ENCODE measurements around the gene ARMS2. TPM values are rescaled to one million over a fixed set of nuclear protein-coding genes. Genes with fewer than 3 reads are reported as not detected.

The ARMS2 gene
- total RNA-seq, 2 experiments from 2014 or later: not detected

DNA sequence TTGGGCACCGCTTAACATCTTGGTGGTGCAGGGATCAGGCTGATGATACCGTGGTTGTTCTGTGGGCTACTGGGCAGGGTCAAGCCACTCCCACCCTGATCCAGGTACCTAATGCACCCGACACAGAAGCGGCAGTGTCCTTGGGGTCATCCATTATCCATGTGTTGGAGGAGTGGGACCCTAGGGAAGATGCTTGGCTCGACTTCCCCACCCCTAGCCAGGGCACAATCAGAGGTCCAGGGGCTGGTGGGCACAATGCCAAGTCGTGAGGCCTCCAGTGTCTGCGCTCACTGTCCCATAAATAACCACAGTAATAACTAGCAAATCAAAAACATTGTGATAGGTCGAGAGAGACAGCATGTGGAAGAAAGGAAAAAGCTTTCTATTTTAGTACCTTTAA is 44.6 kb downstream of the ARMS2 start:
- Mint-ChIP-seq H3K4me1 (ENCODE audit: low read depth) (peaks cover 10% of the 10 kb centered on the region), H3K9me3 (no peaks in the 10 kb centered on the region), H3K36me3 (ENCODE audit: low read depth) (no peaks in the 10 kb centered on the region), H3K27ac (no peak overlapping the region), H3K4me3 (no peak overlapping the region), H3K27me3 (peaks cover 7% of the 10 kb centered on the region)
- CTCF ChIA-PET: no interaction called here
- TF ChIP-seq, protein P1, sequence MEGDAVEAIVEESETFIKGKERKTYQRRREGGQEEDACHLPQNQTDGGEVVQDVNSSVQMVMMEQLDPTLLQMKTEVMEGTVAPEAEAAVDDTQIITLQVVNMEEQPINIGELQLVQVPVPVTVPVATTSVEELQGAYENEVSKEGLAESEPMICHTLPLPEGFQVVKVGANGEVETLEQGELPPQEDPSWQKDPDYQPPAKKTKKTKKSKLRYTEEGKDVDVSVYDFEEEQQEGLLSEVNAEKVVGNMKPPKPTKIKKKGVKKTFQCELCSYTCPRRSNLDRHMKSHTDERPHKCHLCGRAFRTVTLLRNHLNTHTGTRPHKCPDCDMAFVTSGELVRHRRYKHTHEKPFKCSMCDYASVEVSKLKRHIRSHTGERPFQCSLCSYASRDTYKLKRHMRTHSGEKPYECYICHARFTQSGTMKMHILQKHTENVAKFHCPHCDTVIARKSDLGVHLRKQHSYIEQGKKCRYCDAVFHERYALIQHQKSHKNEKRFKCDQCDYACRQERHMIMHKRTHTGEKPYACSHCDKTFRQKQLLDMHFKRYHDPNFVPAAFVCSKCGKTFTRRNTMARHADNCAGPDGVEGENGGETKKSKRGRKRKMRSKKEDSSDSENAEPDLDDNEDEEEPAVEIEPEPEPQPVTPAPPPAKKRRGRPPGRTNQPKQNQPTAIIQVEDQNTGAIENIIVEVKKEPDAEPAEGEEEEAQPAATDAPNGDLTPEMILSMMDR (IDR thresholded peaks at IDR 0.05): no peak
- no peak overlapping the region for H3K4me3 ChIP-seq (ENCODE audit: low read length)
- H3K9me3 ChIP-seq (ENCODE audit: control insufficient read depth in 1 of 2, insufficient read depth in 1 of 2, low read length in 2 of 2): no peaks in the 10 kb centered on the region
- no peaks in the 10 kb centered on the region for H3K36me3 ChIP-seq (ENCODE audit: insufficient read depth, low read length)
- no peak overlapping the region for H3K27ac ChIP-seq (ENCODE audit: low read depth in 1 of 2, low read length in 2 of 2)
- POLR2A ChIA-PET: no interaction called here
- no peaks in the 10 kb centered on the region for H3K27me3 ChIP-seq (ENCODE audit: control insufficient read depth in 1 of 2, insufficient read depth in 2 of 2, low read length in 2 of 2)
- DNase-seq: no peak
- H3K4me1 ChIP-seq (ENCODE audit: insufficient read depth, low read length): peaks cover 13% of the 10 kb centered on the region
- intact Hi-C loops (cut with DNase I, micrococcal nuclease): no loop called here
- no peak for ATAC-seq (ENCODE audit: poor library complexity)

DNA sequence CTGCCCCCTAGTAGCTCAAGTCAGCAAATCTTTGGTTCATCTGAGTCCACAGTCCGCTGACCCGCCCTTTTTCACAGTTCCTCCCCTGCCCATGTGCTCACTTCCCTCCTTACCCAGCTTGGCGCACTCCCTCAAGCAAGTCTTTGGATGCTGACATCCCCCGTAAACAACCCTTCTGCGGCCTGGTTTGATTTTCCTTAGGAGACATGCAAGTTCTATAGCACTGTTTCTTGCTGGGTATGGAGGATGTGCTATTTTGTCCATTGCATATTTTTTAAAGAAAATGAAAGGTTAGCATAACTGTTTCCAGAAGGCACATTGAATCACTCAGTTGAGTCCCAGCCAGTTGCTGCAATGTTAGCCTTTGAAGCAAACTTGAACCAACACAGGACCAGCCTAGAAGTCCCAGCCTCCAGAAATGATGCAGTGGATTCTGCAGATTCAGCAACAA is 45.1 kb downstream of the ARMS2 start:
- Mint-ChIP-seq H3K9me3 (no peaks in the 10 kb centered on the region), H3K4me1 (ENCODE audit: low read depth) (peaks cover 10% of the 10 kb centered on the region), H3K4me3 (no peak overlapping the region), H3K27ac (no peak overlapping the region), H3K27me3 (peaks cover 7% of the 10 kb centered on the region), H3K36me3 (ENCODE audit: low read depth) (no peaks in the 10 kb centered on the region)
- H3K27ac ChIP-seq (ENCODE audit: low read depth in 1 of 2, low read length in 2 of 2): no peak overlapping the region
- H3K4me3 ChIP-seq (ENCODE audit: low read length): no peak overlapping the region
- DNase-seq (no peak), ATAC-seq (ENCODE audit: poor library complexity) (no peak)
- TF ChIP-seq, protein P1 (IDR thresholded peaks at IDR 0.05): no peak
- ChIA-PET POLR2A (no interaction called here), CTCF (no interaction called here)
- no peaks in the 10 kb centered on the region for H3K36me3 ChIP-seq (ENCODE audit: insufficient read depth, low read length)
- no peaks in the 10 kb centered on the region for H3K9me3 ChIP-seq (ENCODE audit: control insufficient read depth in 1 of 2, insufficient read depth in 1 of 2, low read length in 2 of 2)
- peaks cover 13% of the 10 kb centered on the region for H3K4me1 ChIP-seq (ENCODE audit: insufficient read depth, low read length)
- H3K27me3 ChIP-seq (ENCODE audit: control insufficient read depth in 1 of 2, insufficient read depth in 2 of 2, low read length in 2 of 2): no peaks in the 10 kb centered on the region
- intact Hi-C loops (cut with DNase I, micrococcal nuclease): no loop called here

DNA sequence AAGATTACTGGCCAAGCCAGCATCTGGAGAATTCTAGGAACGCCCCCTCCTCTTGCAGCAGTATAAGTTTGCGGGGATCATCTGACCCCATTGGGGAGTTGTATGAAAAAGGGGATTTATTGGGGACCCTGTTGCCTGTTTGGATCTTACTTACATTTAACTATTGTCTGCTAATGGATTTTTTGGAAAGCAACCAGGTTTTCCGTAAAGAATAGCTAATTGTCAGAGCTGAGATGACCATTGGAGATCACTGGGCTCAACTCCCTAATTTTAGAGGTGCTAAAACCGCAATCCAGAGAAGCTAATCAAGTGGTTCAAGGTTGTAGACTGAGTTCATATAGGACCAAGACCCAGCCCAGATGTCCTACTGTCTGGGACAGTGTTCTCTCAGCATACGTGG is 45.7 kb downstream of the ARMS2 start:
- Mint-ChIP-seq H3K4me3 (no peak overlapping the region), H3K27ac (no peak overlapping the region), H3K4me1 (ENCODE audit: low read depth) (peaks cover 10% of the 10 kb centered on the region), H3K36me3 (ENCODE audit: low read depth) (no peaks in the 10 kb centered on the region), H3K27me3 (peaks cover 2% of the 10 kb centered on the region), H3K9me3 (no peaks in the 10 kb centered on the region)
- Histone ChIP-seq H3K4me1 (ENCODE audit: insufficient read depth, low read length) (peaks cover 13% of the 10 kb centered on the region), H3K9me3 (ENCODE audit: control insufficient read depth in 1 of 2, insufficient read depth in 1 of 2, low read length in 2 of 2) (no peaks in the 10 kb centered on the region), H3K27ac (ENCODE audit: low read depth in 1 of 2, low read length in 2 of 2) (no peak overlapping the region), H3K36me3 (ENCODE audit: insufficient read depth, low read length) (no peaks in the 10 kb centered on the region), H3K4me3 (ENCODE audit: low read length) (no peak overlapping the region), H3K27me3 (ENCODE audit: control insufficient read depth in 1 of 2, insufficient read depth in 2 of 2, low read length in 2 of 2) (no peaks in the 10 kb centered on the region)
- CTCF ChIA-PET: no interaction called here
- ATAC-seq (ENCODE audit: poor library complexity): no peak
- POLR2A ChIA-PET: no interaction called here
- TF ChIP-seq, protein P1 (IDR thresholded peaks at IDR 0.05): no peak
- no peak for DNase-seq
- intact Hi-C loops (cut with DNase I, micrococcal nuclease): no loop called here

Data from CD4-positive, alpha-beta T cell (primary cell).